EL (cell line): ENCODE data around the gene REN.
A peak's percentile ranks its signal among the peaks of the same experiment; 100 is the strongest.

Experiments
- DNase-seq: peaks from one replicate; pipeline ENCODE4 v3.0.0-alpha.2; 2016

REN gene

DNA sequence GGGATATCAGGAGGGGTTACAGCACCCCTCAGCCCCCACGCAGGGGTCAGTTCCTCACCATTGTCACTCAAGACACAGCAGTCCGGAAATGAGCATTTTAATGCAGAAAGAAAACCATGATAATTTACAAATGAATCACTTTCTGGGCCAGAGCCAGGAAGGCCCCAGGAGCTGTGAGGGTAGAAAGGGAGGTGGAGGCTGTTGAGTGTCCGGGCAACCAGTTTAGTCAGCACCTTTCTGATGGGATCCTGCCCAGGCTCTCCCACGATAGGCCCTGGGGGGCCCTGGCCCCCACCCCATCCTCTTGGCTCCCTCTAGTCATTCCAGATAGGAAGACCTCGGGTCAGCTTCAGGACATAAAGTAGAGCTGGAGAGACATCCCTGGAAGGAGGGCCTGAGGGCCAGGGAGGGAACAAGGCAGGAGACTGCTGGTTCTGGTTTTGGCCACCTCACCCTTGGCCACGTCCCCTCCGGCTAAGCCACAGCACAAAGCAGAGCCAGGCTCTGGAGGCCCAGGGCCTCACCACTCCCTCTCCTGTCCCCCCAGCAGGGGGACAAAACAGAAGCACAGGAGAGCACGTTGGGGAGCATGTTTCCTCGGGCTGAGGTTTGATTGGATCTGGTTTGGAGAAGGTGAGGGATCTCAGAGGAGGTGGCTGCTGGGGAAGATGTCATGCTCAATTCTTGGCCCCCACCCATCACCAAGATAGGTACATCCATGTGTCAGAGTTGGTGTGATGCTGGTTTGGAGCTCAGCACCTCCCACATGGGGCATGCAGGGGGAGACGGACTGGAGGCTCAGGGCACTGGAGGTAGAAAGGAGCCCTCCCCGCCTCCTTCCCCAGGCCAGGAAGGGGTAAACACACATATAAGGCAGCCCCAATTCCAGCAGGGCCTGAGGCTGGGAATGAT, 34.9 kb downstream of the REN start:
- peak; percentile 96 for DNase-seq

DNA sequence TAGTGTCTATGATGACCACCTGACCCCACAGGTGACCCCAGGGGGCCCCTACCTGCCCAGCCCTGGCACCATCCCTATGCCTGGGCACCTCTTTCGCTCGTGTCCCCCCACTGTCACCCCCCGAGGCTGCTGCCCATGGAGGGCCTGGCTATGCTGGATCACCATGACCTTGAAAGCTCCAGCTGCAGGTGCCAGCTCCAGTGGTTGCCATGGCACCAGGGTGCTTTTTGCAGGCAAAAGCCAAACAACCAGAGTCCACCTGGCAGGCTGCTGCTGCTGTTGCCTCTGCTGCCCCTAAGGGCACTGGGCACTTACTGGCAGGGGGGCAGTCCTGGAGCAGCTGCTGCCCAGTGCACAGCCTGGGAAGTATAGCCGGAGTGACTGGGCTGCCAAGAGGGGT, 36.0 kb downstream of the REN start:
- no peak for DNase-seq

DNA sequence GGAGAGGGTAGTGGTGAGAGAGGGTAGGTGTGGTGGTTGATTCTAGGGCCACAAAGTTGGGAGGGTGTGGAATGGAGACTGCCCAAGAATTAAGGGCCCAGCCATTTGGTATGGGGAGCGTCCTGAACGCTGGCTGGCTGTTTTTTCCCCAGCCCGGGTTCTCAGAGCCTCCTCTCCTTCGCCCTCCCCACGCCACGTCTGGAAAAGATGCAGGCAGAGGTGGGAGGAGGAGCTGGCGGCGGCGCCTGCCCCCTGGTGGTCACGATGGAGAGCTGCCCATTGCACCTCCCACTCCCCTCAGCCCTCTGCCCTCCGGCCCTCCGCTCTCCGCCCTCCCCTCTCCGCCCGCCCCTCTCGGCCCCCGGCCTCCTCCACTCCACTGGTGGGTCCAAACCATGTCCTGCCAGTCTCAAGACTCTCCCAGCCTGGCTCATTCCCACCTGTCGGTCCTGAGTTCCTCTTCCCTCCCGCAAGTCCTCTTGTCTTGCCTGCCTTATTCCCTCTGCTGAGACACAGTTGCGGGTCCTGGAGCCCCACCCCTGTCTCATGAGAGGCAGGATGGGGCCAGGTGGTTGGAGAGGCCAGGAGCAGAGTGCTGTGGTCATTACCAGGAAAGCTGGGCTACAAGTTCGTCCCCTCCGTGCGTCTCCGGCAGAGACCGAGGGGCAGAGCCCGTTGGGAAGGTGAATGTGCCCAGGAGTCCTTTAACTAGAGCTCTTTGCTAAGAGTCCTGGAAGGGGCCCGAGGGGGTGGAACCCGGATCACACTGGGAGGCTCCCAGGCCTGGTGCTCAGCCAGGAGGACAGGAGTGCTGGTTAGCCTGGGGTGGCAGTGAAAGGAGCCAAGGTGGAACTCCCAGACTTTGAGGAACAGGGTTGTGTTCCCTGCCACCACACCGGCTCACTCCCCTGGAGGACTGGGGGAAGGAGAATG, 36.9 kb downstream of the REN start:
- DNase-seq, result peak; percentile 69

DNA sequence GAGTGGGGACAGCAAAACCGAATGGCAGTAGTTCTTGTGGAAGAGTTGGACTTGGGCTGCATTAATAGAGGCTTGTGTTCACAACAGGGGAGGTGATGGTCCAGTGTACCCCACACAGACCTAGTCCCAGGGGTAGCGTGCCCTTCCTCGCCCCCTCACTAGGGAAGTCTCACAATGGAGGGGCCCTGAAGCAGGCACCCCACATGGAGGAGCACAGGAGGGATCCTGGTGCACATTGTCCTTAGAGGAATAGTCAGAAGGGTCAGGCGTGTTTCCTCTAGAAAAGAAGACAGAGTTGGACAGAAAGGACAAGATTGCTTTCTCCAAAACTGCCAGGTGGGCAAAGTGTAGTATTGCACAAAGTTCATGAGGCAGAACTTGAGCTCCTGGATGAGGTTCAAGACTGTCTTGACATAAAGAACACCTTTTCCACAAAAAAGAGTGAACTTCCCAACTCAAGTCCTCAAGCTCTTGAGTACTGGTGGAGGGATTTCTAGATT, 37.6 kb downstream of the REN start:
- no peak for DNase-seq

DNA sequence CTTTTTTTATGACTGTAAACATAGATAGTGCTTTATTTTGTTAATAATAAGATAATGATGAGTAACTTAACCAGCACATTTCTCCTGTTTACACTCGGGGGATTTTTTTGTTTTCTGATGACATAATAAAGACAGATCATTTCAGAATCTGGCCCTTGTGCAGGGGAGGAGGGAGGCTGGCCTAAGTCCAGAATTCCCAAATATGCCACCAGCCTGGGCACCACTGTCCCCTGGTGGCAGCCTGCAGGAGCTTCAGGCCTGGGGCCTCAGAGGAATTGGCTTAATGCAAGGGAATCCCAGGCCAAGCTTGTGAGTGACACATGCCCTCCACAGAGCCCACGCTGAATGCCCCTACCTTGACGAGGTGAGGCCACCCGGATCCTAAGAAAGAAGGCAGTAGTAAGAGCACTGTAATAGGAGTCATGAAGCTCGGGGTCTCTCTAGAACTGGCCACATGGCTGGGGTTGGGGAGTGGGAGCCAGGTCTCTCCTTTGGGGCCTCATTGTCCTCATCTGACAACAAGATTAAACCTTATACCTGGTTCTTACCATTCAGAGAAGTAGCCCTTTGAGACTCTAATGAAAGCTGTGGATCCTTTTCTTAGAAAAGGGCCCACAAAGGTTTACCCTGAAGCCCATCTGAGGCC, 38.4 kb downstream of the REN start:
- DNase-seq, result peak; percentile 88

DNA sequence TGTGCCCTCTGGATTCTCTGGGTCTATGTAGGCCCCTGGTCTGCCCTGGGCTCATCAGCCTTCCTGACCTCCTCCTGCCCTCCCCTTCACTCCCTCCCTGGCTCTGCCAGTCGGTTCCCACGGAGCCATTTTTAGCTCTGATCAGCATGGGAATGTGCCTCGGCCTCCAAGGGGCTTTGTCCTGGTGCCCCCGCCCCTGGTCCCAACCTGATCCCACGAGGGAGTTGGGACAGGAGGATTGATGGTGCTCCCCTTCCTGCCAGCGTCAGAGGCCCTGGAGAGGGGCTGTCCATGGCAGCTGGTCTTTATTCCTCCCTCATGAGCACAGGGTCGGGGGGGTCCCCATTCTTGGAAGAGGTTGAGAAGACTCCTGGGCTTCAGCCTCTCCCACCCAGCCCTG, 39.2 kb downstream of the REN start:
- no peak for DNase-seq

DNA sequence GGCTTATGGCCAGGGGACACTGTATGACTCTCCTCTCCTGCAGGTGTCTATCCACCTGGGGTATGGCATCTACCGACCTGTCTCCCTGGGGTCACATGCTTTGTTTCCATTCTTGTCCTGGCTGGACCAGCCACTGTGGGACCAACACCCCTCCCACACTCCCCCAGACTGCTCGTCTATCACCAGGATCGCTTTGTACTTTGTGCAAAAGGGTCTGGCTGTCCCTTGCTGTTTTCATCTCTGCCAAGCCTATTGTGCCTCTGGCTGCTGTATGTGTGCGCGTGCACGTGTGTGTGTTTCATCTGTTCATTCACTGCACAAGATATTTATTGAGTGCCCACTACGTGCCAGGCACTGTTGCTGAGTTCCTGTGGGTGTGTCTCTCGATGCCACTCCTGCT, 39.8 kb downstream of the REN start:
- DNase-seq, result no peak

DNA sequence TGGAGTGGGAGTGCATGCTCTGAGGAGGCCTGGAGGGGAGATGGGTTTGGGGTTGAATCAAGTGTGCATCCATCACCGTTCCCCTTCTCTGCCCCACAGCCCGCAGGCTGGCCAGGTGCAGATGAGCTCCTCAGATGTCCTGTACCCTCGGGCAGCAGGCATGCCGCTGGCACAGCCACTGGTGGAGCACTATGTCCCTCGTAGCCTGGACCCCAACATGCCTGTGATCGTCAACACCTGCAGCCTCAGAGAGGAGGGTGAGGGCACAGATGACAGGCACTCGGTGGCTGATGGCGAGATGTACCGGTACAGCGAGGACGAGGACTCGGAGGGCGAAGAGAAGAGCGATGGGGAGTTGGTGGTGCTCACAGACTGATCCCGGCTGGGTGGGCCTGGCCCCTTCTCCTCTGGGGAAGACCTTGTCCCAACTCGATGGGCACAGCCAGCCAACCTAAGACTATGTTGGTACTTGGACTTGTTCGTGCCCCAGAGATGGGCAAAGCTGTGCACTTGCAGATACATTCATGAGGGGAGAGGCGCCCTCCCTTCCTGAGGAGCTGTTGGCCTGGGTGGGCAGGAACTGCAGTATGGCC, 40.3 kb downstream of the REN start:
- no peak for DNase-seq

DNA sequence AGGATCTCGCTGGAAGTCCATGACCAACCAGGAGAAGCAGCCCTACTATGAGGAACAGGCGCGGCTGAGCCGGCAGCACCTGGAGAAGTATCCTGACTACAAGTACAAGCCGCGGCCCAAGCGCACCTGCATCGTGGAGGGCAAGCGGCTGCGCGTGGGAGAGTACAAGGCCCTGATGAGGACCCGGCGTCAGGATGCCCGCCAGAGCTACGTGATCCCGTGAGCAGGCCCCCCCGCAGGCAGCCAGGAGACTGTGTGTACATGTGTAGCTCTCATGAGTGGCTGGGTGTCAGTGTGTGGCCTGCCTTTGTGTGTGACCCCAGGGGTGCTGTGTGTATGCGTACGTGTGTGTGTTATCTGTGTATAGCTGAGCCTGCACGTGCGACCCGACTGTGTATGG, 41.5 kb downstream of the REN start:
- no peak for DNase-seq

DNA sequence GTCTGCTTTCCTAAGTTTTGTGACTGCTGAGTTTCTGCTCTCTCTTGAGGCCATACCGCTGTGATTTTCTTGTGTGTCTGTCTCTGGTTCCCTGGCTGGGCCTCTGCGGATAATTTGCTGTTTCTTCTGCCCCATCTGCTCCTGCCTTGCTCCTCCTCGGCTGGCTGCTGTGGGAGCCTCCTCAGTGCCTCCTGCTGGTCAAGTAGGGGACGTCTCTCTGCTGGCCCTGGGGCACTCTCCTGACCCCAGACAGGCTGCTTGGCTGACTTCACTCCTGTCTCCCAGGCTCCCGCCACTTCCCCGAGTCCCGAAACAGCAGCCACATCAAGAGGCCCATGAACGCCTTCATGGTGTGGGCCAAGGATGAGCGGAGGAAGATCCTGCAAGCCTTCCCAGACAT, 42.8 kb downstream of the REN start:
- DNase-seq, result no peak

DNA sequence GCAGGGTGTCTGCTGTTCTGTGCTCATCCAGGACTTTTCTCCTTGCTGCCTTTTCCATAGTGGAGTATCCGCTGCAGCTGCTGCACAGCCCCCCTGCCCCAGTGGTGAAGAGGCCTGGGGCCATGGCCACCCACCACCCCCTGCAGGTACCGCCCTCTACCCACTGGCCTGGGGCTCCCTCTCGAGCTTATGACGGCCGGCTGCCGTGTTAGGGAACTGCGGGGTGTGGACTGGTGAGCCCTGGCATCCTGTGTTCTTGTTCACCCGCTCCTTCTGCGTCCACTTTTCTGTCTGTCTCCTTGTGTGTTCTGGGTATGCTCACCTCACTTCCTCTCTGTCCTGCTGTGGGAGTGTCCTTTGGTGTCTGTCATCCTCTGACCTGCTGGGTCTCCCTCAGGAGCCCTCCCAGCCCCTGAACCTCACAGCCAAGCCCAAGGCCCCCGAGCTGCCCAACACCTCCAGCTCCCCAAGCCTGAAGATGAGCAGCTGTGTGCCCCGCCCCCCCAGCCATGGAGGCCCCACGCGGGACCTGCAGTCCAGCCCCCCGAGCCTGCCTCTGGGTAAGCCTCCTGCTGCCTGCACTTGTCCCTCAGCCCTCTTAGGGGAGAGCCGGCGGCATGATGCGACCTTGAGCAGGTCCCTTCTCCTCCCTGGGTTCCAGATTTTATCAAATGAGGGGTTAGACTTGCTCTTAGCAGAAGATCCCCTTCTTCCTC, 44.1 kb downstream of the REN start:
- no peak for DNase-seq

DNA sequence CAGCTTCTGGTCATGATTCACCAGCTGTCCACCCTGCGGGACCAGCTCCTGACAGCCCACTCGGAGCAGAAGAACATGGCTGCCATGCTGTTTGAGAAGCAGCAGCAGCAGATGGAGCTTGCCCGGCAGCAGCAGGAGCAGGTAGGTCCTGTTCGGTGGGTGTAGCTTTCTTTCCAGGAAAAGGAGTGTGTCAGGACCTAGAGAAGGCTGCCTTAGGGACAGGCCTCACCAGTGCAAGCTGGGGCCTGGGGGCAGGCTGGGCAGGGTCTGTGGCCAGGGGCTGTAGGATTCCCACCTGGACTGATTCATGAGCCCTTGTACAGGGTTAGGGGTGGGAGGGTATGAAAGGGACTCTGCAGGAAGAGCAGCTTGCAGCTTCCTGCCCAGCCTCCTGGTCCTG, 49.6 kb downstream of the REN start:
- no peak for DNase-seq

DNA sequence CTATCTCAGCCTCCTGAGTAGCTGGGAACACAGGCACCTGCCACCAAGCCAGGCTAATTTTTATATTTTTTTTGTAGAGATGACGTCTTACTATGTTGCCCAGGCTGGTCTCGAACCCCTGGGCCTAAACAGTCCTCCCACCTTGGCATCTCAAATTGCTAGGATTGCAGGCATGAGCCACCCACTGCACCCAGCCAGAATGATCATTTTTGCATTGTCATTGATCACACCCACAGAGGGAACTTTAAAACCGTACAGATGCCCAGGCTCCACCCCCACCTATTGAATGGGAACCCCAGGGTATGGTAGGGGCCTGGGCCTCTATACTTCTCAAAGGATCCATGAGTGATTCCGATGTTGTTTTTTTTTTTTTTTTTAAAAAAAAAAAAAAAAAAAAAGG, 51.0 kb downstream of the REN start:
- DNase-seq, result no peak

DNA sequence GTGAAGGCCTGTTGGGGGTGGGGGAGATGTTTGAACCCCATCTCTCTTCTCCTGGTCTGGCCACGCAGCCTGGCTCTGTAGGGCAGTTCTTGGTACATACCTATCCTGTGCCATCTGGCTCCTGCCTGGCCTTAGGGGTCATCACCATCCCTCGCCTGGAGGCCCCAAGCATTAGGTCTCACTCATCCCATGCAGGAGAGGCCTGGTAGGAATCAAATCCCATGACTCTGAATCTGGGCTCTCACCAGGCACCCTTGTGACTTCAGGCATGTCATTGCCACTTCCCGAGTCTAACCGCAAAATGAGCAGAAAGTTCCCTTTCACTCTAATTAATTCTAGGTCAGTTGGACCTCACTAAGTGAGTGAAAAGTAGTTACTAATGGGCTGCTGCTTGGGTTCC, 51.5 kb downstream of the REN start:
- no peak for DNase-seq

DNA sequence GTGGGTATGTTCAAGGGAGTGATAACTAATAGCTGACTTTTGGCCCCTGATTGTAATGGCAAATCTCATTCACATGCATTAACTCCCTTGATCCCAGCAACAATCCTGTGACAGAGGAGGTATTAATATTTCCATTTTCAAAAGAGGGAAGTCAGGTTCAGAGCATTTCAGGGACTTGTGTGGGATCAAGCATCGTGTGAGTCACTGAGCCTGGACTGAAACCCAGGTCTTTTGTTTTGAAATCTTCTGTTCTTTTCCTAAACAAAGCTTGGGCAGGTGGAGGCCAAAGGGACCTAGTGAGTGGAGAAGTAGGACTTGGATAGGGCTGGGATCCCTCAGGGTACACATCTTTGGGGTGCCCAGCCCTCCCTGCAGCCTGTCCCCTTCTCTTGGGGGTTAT, 52.2 kb downstream of the REN start:
- no peak for DNase-seq

DNA sequence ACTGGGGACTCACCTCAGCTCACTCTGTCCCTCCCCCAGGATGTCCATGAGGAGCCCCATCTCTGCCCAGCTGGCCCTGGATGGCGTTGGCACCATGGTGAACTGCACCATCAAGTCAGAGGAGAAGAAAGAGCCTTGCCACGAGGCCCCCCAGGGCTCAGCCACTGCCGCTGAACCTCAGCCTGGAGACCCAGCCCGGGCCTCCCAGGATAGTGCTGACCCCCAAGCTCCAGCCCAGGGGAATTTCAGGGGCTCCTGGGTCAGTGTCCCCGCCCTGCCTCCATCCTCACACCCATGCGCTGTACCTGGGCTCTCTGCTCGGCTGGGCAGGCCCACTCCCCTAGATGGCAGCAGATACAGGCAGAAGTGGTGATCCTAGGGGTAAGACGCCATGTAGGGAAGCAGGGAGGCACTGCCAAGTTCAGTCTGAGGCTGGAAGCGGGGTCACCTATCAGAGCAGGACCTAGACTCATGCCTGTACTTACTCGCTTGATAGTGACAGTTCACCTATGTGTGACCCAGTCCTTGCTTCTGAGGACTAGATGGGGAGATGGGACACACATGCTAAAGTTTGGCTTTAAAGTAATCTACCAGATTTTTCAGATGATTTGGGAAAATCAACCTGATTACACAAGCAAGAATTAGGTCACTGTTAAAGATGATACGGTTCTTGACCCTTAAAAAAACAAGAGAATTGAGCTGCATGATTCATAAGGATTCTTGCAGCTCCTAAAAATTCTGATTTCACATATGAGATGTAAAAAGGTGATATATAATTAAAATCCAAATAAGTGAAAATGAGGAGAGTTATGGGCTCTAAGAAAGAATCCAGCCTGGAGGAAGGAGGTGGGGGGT, 53.0 kb downstream of the REN start:
- DNase-seq, result no peak

DNA sequence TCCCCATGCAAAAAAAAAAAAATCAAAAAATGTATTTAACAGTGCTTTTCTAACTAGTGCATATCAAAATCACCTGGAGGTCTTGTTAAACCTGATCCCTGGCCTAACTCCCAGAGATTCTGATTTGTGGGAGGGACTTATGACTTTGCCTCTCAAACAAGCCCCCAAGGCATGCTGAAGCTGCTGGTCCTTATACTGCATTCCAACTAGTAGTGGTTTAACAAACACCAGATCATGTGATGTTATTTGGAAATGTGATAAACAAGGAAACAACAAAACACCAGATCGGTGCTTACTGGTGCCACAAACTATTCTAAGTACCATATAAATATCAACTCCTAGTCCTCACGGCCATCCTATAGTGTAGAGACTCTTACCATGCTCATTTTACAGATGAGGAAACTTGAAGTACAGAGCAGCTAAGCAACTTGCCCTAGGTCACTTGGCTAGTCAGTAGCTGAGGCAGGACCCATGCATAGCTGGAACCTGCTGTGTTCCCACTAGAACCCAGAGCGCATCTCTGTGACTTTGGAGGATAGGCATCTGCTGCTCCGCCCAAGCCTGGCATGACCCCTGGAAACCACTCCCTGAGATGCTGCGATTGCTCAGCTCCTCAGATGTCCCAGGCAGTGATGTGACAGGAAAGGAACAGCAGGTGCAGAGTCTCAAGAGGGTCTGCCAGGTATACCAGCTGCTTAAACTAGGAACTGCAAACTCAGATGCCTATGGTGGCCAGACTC, 55.1 kb downstream of the REN start:
- DNase-seq, result no peak

DNA sequence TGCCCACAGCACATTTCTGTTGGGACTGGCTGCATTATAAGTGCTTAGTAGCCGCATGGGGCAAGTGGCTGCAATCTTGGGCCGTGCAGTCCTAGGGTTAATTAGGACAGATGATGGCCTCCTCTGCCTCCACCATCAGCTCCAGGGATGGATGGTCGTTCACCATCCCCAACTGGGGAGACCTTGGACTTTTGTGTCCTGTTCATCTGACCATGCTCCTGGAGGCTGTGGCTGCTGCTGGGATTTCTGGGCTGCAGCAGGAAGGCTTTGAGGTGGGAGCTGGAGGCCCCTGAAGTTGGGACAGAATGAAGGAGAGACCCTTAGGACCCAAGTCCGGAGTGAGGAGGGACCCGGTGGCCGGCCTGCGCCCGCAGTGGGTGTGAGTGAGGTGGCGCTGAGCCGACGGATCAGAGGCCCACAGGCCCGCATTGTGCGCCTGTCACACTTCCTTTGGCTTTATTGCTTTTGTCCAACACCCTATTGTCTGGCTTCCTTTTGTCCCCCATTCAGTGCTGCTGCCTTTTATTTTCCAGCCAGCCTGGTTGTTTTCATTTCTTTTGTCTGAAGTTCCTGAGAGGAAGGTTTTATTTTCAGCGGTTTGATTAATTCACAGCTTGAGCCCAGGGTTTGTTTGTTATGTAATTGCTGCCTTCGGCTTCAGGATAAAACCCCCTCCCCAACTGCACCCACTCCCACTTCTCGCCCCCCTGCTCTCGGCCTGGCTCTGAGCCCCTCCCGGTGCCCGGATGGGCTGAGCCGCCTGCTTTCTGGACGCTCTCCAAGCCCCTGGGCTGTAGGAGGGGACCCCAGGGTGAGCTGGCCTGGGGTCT, 57.6 kb downstream of the REN start:
- no peak for DNase-seq

DNA sequence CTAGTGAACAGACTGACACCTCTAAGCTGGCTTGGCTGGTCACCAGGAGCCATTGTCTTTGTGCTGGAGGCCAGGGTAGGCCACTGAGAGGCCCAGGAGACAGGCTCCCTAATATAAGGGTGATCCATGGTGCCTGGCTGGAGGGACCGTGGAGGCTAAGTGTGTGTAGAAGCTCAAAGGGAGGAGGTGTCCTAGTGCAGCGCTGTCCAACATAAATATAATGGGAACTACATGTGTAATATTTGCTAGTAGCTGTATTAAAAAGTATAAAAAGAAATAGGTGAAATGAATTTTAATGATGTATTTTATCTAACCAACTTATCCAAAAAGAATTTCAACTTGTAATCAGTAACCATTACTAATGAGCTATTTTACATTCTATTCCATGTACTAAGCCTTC, 58.2 kb downstream of the REN start:
- no peak for DNase-seq

DNA sequence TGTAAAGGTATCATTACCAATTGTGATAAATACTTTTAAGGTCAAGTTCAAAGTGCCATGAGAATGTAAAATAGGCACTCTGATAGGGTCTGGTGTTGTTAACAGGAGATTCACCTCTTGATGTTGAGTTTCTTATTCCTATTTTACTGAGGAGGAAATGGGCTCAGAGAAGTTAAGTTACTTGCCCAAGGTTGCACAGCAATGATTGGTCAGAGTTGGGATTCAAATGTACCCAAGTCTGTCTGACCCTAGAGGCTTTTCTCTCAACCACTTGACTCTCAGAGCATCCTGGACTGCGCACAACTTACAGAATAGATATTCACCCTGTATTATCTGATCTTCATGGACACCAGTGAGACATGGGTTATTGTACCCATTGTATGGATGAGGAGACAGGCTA, 59.3 kb downstream of the REN start:
- DNase-seq, result no peak
